Osteoblast (primary cell): Measurements from ENCODE around the gene WIZ. TPM values are rescaled to one million over a fixed set of nuclear protein-coding genes. Genes with fewer than 3 reads are reported as not detected.

Experiments
- DNase-seq: peaks from one replicate; pipeline ENCODE4 v3.0.0; 2011; ENCODE audit warnings: low spot score, mixed read lengths; ENCODE audit not compliant: insufficient read length; ENCODE audit errors: missing footprints
- H2AFZ ChIP-seq: 2 replicates; pipeline ENCODE4 v1.6.0; 2011; ENCODE audit warnings: mild to moderate bottlenecking, low read length
- H3K27ac ChIP-seq: 2 replicates; pipeline ENCODE4 v1.5.1; 2011; ENCODE audit warnings: mild to moderate bottlenecking, low read depth, low read length, moderate library complexity
- H3K27me3 ChIP-seq: 2 replicates; pipeline ENCODE4 v1.6.0; 2012; ENCODE audit warnings: mild to moderate bottlenecking, control low read depth, inconsistent platforms, low read length, moderate library complexity; ENCODE audit not compliant: insufficient read depth
- H3K36me3 ChIP-seq: 2 replicates; pipeline ENCODE4 v1.5.1; 2011; ENCODE audit warnings: mild to moderate bottlenecking, low read length, control low read depth, moderate library complexity; ENCODE audit not compliant: insufficient read depth
- H3K4me1 ChIP-seq: 2 replicates; pipeline ENCODE4 v1.5.1; 2011; ENCODE audit warnings: mild to moderate bottlenecking, low read length, control low read depth, moderate library complexity; ENCODE audit not compliant: insufficient read depth
- H3K4me2 ChIP-seq: 2 replicates; pipeline ENCODE4 v1.6.0; 2011; ENCODE audit warnings: mild to moderate bottlenecking, low read length; ENCODE audit not compliant: insufficient read depth
- H3K4me3 ChIP-seq: fragments of 200-600 bp; sonication (generic); 3 replicates; pipeline ENCODE4 v1.5.1; 2012; ENCODE audit warnings: mild to moderate bottlenecking, low read length, inconsistent platforms; ENCODE audit not compliant: insufficient read depth
- H3K79me2 ChIP-seq: 2 replicates; pipeline ENCODE4 v1.6.0; 2012; ENCODE audit warnings: mild to moderate bottlenecking, low read length, control low read depth, inconsistent platforms; ENCODE audit not compliant: insufficient read depth
- H3K9me3 ChIP-seq: 2 replicates; pipeline ENCODE4 v1.5.1; 2011; ENCODE audit warnings: low read depth, low read length, control low read depth
- H4K20me1 ChIP-seq: 2 replicates; pipeline ENCODE4 v1.6.0; 2012; ENCODE audit warnings: mild to moderate bottlenecking, low read length, control low read depth; ENCODE audit not compliant: insufficient read depth
- total RNA-seq: library from RNA; depleted of rRNA; stranded (reverse); fragments of >200 nt; gene quantifications from 2 replicates; pipeline ENCODE4 v1.2.3, GENCODE V29; 2012
- TF ChIP-seq, protein P1 (sequence below): IDR thresholded peaks from 2 replicates; pipeline ENCODE4 v1.5.1; 2011; ENCODE audit warnings: mild to moderate bottlenecking, low read depth, low read length, moderate library complexity; ENCODE audit errors: extremely low read depth

Gene WIZ
- total RNA-seq, 1 donor: 9.8 TPM

DNA sequence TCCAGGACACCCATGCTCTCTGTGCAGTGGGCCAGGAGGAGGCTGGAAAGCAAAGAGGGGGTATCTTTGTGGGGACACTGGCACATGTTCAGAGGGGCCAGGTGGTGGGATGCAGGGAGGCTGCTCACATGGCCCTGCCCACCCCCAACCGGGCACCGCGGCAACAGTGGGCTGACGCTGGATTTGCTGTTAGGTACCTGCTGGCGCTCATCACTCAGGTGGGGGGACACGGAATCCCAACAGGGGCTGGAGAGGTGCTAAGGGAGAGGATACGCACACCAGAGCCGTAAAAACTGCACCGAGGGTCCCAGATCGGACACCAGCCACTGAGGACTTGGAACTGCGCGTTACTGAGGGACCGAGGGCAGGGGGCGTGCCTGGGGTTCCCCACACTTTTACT is 50.1 kb downstream of the WIZ start:
- H3K79me2 ChIP-seq: peaks cover 77% of the 10 kb centered on the region
- peaks cover 52% of the 10 kb centered on the region for H3K36me3 ChIP-seq
- no peak overlapping the region for H3K27ac ChIP-seq
- H3K9me3 ChIP-seq: no peaks in the 10 kb centered on the region
- no peak overlapping the region for H3K4me3 ChIP-seq
- peak; percentile 37 for DNase-seq
- no peak overlapping the region for H2AFZ ChIP-seq
- H3K4me1 ChIP-seq: no peaks in the 10 kb centered on the region
- peaks cover 70% of the 10 kb centered on the region for H4K20me1 ChIP-seq
- no peaks in the 10 kb centered on the region for H3K27me3 ChIP-seq
- no peak overlapping the region for H3K4me2 ChIP-seq
- TF ChIP-seq, protein P1, sequence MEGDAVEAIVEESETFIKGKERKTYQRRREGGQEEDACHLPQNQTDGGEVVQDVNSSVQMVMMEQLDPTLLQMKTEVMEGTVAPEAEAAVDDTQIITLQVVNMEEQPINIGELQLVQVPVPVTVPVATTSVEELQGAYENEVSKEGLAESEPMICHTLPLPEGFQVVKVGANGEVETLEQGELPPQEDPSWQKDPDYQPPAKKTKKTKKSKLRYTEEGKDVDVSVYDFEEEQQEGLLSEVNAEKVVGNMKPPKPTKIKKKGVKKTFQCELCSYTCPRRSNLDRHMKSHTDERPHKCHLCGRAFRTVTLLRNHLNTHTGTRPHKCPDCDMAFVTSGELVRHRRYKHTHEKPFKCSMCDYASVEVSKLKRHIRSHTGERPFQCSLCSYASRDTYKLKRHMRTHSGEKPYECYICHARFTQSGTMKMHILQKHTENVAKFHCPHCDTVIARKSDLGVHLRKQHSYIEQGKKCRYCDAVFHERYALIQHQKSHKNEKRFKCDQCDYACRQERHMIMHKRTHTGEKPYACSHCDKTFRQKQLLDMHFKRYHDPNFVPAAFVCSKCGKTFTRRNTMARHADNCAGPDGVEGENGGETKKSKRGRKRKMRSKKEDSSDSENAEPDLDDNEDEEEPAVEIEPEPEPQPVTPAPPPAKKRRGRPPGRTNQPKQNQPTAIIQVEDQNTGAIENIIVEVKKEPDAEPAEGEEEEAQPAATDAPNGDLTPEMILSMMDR: no peak

DNA sequence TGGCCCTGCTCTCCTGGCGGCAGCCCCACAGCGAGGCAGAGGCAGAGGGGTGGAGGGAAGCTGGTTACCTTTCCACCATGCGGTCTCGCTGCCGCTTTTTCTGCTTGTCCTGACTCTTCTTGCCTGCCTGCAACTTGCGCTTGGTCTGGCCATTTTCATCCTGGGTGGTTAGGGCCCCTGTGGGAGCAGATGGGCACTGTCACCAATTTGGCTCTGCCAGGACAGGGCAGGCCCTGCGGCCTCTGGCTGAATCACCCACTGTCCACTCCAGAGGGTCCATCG is 50.6 kb downstream of the WIZ start:
- no peak overlapping the region for H3K4me2 ChIP-seq
- no peak overlapping the region for H2AFZ ChIP-seq
- H3K27ac ChIP-seq: no peak overlapping the region
- DNase-seq: no peak
- no peaks in the 10 kb centered on the region for H3K9me3 ChIP-seq
- TF ChIP-seq, protein P1: no peak
- H3K36me3 ChIP-seq: peaks cover 57% of the 10 kb centered on the region
- H3K4me3 ChIP-seq: no peak overlapping the region
- no peaks in the 10 kb centered on the region for H3K27me3 ChIP-seq
- H3K4me1 ChIP-seq: no peaks in the 10 kb centered on the region
- H3K79me2 ChIP-seq: peaks cover 77% of the 10 kb centered on the region
- H4K20me1 ChIP-seq: peaks cover 67% of the 10 kb centered on the region

DNA sequence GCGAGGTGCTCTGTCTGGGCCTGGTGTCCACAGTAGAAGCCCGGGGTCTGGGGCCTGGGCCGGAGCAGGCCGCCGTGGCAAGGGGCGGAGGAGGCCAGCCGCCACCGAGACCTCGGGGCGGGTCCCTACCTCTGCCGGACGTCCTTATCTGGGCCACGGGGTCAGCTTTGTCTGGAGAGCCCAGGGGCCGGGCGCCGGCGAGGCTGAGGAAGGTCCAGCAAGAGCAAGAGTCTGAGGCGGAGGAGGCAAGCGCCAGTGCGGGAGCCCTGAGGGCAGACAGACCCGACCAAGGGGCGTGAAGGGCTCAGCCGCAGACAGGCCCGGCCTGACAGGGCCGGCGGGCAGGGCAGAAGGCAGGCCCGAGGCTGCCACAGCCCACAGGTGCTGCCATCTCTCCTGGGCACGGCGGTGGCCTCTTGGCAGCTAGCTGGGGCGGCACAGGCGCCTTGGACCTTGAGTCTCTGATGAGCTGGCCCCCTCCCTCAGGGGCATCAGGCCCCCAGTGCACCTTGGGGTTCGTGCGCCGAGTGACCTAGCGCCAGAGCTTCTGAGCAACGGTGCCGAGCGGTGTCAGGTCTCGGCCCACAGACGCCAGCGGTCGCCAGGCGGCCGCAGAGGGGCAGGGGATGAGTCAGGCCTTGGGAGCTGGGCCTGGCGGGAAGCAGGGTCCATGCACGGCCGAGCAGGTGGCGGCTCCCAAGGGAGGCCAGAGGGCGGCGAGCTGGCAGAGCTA is 51.1 kb downstream of the WIZ start:
- Histone ChIP-seq H2AFZ (no peak overlapping the region), H3K36me3 (peaks cover 59% of the 10 kb centered on the region), H3K9me3 (no peaks in the 10 kb centered on the region)

GRCh38 chr19:15397782-15398181 is 52.0 kb downstream of the WIZ start:
- Histone ChIP-seq H3K4me3 (no peak overlapping the region), H3K4me2 (no peak overlapping the region), H4K20me1 (peaks cover 54% of the 10 kb centered on the region), H3K27ac (no peak overlapping the region), H2AFZ (no peak overlapping the region), H3K4me1 (no peaks in the 10 kb centered on the region), H3K27me3 (no peaks in the 10 kb centered on the region), H3K9me3 (no peaks in the 10 kb centered on the region), H3K79me2 (peaks cover 75% of the 10 kb centered on the region), H3K36me3 (peaks cover 59% of the 10 kb centered on the region)
- DNase-seq: peak; percentile 36
- TF ChIP-seq, protein P1: no peak

More for the DNA sequence above, 51.1 kb downstream of the WIZ start:
- TF ChIP-seq, protein P1: no peak
- DNase-seq: peak; percentile 54
- H3K4me1 ChIP-seq: no peaks in the 10 kb centered on the region
- no peaks in the 10 kb centered on the region for H3K27me3 ChIP-seq
- peaks cover 77% of the 10 kb centered on the region for H3K79me2 ChIP-seq
- no peak overlapping the region for H3K27ac ChIP-seq
- H4K20me1 ChIP-seq: peaks cover 63% of the 10 kb centered on the region
- no peak overlapping the region for H3K4me3 ChIP-seq
- H3K4me2 ChIP-seq: no peak overlapping the region
